Memory B cell (primary cell): Measurements from ENCODE around the gene CFDP1.
A peak's percentile ranks its signal among the peaks of the same experiment; 100 is the strongest.
"Not testable (repeated sequence)": the region's sequence is repeated elsewhere in the genome, so short reads cannot be mapped to it uniquely, and the experiment has no call there.

Experiments
- ATAC-seq: fragments of 150-1000 bp; cut with Tn5 transposase; 2 replicates; pipeline ENCODE4 v1.10.0; 2021; ENCODE audit warnings: low read depth, mild to moderate bottlenecking, moderate library complexity
- DNase-seq, 2 donors: peaks; one replicate each; pipeline ENCODE4 v3.0.0; 2022; ENCODE audit warnings: low spot score in 2 of 2
- H3K27ac Mint-ChIP-seq: one replicate; pipeline ENCODE4 v1.8.0; 2022; ENCODE audit warnings: mild to moderate bottlenecking, moderate library complexity, mixed read lengths
- H3K27me3 Mint-ChIP-seq: one replicate; pipeline ENCODE4 v1.8.0; 2022; ENCODE audit warnings: mixed read lengths
- H3K36me3 Mint-ChIP-seq: one replicate; pipeline ENCODE4 v1.8.0; 2022; ENCODE audit warnings: mild to moderate bottlenecking, mixed read lengths
- H3K4me1 Mint-ChIP-seq: one replicate; pipeline ENCODE4 v1.8.0; 2022; ENCODE audit warnings: mixed read lengths
- H3K4me3 Mint-ChIP-seq: one replicate; pipeline ENCODE4 v1.8.0; 2022; ENCODE audit warnings: mild to moderate bottlenecking, moderate library complexity, mixed read lengths
- H3K9me3 Mint-ChIP-seq: one replicate; pipeline ENCODE4 v1.8.0; 2022; ENCODE audit warnings: mixed read lengths

Gene CFDP1

GRCh38 chr16:75445298-75445697 lies 12.0 kb upstream of the CFDP1 start:
- no peaks in the 10 kb centered on the region for H3K27me3 Mint-ChIP-seq
- no peak for ATAC-seq
- no peak for DNase-seq
- no peaks in the 10 kb centered on the region for H3K4me1 Mint-ChIP-seq
- no peak overlapping the region for H3K4me3 Mint-ChIP-seq
- no peaks in the 10 kb centered on the region for H3K9me3 Mint-ChIP-seq
- H3K36me3 Mint-ChIP-seq, result peaks cover 13% of the 10 kb centered on the region
- no peak overlapping the region for H3K27ac Mint-ChIP-seq

- DNase-seq (no peak), ATAC-seq (no peak)
- no peak overlapping the region for H3K4me3 Mint-ChIP-seq
Observed at GRCh38 chr16:75443298-75443697, 10.0 kb upstream of the CFDP1 start.

GRCh38 chr16:75433732-75434413 lies 570 bp upstream of the CFDP1 start:
- ATAC-seq, result peak; percentile 61
- no peaks in the 10 kb centered on the region for H3K27me3 Mint-ChIP-seq
- H3K4me3 Mint-ChIP-seq, result peak overlapping the region; percentile 100
- H3K36me3 Mint-ChIP-seq, result no peaks in the 10 kb centered on the region
- peaks cover 2% of the 10 kb centered on the region for H3K9me3 Mint-ChIP-seq
- H3K27ac Mint-ChIP-seq, result peak overlapping the region; percentile 99
- peaks cover 14% of the 10 kb centered on the region for H3K4me1 Mint-ChIP-seq
- peak in 1 of 2 donors; percentile 65 for DNase-seq

More at GRCh38 chr16:75443298-75443697, 10.0 kb upstream of the CFDP1 start:
- H3K27ac Mint-ChIP-seq, result no peak overlapping the region
- H3K36me3 Mint-ChIP-seq, result peaks cover 6% of the 10 kb centered on the region
- H3K27me3 Mint-ChIP-seq, result no peaks in the 10 kb centered on the region
- no peaks in the 10 kb centered on the region for H3K9me3 Mint-ChIP-seq
- H3K4me1 Mint-ChIP-seq, result no peaks in the 10 kb centered on the region

GRCh38 chr16:75429621-75430403 lies 3.5 kb downstream of the CFDP1 start:
- ATAC-seq, result no peak
- no peaks in the 10 kb centered on the region for H3K27me3 Mint-ChIP-seq
- H3K27ac Mint-ChIP-seq, result no peak overlapping the region
- peaks cover 3% of the 10 kb centered on the region for H3K36me3 Mint-ChIP-seq
- no peaks in the 10 kb centered on the region for H3K9me3 Mint-ChIP-seq
- DNase-seq, result no peak
- no peak overlapping the region for H3K4me3 Mint-ChIP-seq
- peaks cover 16% of the 10 kb centered on the region for H3K4me1 Mint-ChIP-seq

DNA sequence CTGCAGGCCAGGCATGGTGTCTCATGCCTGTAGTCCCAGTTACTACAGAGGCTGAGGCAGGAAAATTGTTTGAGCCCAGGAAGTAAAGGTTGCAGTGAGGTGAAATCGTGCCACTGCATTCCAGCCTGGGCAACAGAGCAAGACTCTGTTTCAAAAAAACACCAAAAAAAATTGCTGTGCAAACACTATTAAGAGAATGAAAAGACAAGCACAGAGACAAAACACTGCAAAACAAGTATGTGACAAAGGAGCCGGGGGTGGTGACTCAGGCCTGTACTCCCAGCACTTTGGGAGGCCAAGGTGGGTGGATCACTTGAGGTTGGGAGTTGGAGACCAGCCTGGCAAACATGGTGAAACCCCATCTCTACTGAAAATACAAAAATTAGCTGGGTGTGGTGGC lies 6.8 kb downstream of the CFDP1 start:
- DNase-seq, H3K27me3 Mint-ChIP-seq, H3K4me3 Mint-ChIP-seq, H3K27ac Mint-ChIP-seq, H3K36me3 Mint-ChIP-seq, H3K4me1 Mint-ChIP-seq, ATAC-seq, H3K9me3 Mint-ChIP-seq: not testable (repeated sequence)

GRCh38 chr16:75424105-75424762 lies 9.1 kb downstream of the CFDP1 start:
- not testable (repeated sequence) for H3K4me3 Mint-ChIP-seq, H3K27me3 Mint-ChIP-seq, H3K36me3 Mint-ChIP-seq, H3K9me3 Mint-ChIP-seq, H3K27ac Mint-ChIP-seq, DNase-seq, ATAC-seq
- peaks cover 12% of the 10 kb centered on the region for H3K4me1 Mint-ChIP-seq

DNA sequence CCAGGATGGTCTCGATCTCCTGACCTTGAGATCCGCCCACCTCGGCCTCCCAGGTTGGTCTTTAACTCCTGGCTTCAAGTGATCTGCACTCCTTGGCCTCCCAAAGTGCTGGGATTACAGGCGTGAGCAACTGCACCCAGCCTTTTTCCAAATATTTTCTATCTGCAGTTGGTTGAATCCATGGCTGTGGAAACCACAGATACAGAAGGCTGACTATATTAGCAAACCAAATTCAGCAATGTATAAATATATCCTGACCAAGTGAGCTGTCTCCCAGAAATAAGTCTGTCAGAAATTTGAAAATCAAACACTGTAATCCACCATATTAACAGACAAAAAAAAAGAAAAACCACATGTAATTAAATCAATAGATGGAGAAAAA lies 9.6 kb downstream of the CFDP1 start:
- DNase-seq, result no peak
- H3K36me3 Mint-ChIP-seq, result peaks cover 3% of the 10 kb centered on the region
- no peak overlapping the region for H3K27ac Mint-ChIP-seq

DNA sequence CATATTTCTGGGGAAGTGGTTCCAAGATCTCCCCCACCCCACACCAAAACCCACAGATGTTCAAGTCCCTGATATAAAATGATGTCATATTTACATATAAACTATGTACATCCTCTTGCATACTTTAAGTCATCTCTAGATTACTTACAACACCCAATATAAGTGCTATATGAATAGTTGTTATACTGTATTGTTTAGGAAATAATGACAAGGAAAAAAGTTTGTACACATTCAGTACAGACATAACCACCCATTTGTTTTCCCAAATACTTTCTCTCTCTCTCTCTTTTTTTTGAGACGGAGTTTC lies 11.5 kb downstream of the CFDP1 start:
- no peaks in the 10 kb centered on the region for H3K36me3 Mint-ChIP-seq
- no peaks in the 10 kb centered on the region for H3K27me3 Mint-ChIP-seq
- no peak overlapping the region for H3K4me3 Mint-ChIP-seq
- no peak for DNase-seq
- H3K9me3 Mint-ChIP-seq, result no peaks in the 10 kb centered on the region
- H3K27ac Mint-ChIP-seq, result peak overlapping the region; percentile 56
- no peak for ATAC-seq
- H3K4me1 Mint-ChIP-seq, result peaks cover 10% of the 10 kb centered on the region

More for the DNA sequence above, 9.6 kb downstream of the CFDP1 start:
- no peak for ATAC-seq
- no peaks in the 10 kb centered on the region for H3K27me3 Mint-ChIP-seq
- H3K4me1 Mint-ChIP-seq, result peaks cover 12% of the 10 kb centered on the region
- H3K4me3 Mint-ChIP-seq, result no peak overlapping the region
- no peaks in the 10 kb centered on the region for H3K9me3 Mint-ChIP-seq

DNA sequence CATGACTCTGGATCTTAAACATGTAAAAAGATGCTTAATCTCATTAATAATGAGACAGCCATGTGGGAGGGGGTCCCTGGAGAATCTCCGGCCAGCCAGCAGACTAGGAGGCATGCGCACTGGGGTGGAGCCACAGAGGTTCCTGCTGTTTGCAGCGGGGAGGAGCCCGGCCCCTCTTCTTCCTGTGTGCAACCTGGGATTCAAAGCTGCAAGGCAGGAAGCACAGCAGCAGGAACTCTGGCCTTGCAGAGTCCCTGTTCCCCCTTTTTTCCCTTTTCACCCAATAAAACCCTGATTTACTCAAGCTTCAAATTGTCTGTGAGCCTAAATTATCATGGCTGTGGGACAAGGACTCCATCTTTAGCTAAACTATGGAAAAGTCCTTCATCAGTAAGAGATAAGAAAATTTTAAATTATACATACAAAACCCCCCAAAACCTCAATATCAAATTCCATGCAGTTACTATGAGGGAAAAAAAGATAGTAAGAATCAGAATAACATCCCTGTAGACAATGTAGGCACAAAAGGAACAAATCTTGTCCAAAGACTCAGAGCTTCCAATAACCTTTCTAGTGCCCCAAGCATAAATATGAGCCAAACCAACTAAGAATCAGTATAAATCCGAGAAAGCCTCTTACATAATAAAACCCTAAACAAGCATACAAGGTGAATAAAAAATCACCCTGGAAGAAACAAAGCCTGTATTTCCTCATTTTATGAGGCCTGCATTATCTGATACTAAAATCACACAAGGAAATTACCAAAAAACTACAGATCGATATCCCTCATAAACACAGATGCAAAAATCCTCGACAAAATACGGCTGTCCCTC lies 12.1 kb downstream of the CFDP1 start:
- ATAC-seq (no peak), DNase-seq (no peak)
- peak overlapping the region; percentile 56 for H3K27ac Mint-ChIP-seq

DNA sequence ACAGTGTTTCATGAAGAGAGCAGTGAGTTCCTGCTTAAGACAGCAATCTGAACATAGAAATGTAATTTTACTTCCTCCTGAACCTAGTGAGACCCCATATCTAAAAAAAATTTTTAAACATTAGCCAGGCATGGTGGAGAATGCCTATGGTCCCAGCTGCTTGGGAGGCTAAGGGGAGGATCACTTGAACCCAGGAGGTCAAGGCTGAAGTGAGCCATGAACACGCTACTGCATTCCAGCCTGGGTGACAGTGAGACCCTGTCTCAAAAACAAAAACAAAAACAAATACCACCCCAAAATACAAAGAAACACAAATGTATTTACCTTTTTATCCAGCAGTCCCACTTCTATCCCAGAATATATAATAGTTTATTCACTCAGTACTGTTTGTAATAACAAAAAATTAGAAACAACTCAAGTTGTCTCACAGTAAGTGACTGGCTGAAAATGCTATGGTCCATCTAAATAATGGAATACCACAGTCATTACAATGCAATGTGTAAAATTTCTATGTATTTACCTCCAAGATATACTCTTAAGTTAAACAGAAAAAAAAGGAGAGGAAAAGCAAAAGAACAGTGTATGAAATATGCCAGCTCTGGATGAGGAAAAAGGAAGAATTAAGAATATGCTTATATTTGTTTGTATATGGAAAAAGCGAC lies 16.3 kb downstream of the CFDP1 start:
- peaks cover 10% of the 10 kb centered on the region for H3K4me1 Mint-ChIP-seq
- H3K4me3 Mint-ChIP-seq, result no peak overlapping the region
- peaks cover 7% of the 10 kb centered on the region for H3K36me3 Mint-ChIP-seq
- H3K9me3 Mint-ChIP-seq, result no peaks in the 10 kb centered on the region
- ATAC-seq (no peak), DNase-seq (no peak)
- no peak overlapping the region for H3K27ac Mint-ChIP-seq
- no peaks in the 10 kb centered on the region for H3K27me3 Mint-ChIP-seq

More for the DNA sequence above, 12.1 kb downstream of the CFDP1 start:
- Mint-ChIP-seq H3K36me3 (no peaks in the 10 kb centered on the region), H3K4me1 (peaks cover 10% of the 10 kb centered on the region), H3K4me3 (no peak overlapping the region), H3K27me3 (no peaks in the 10 kb centered on the region), H3K9me3 (no peaks in the 10 kb centered on the region)

GRCh38 chr16:75415169-75415905 lies 18.0 kb downstream of the CFDP1 start:
- Mint-ChIP-seq H3K27me3 (no peaks in the 10 kb centered on the region), H3K27ac (no peak overlapping the region), H3K36me3 (peaks cover 9% of the 10 kb centered on the region), H3K4me1 (peaks cover 2% of the 10 kb centered on the region), H3K4me3 (no peak overlapping the region), H3K9me3 (no peaks in the 10 kb centered on the region)
- no peak for ATAC-seq
- DNase-seq, result no peak

DNA sequence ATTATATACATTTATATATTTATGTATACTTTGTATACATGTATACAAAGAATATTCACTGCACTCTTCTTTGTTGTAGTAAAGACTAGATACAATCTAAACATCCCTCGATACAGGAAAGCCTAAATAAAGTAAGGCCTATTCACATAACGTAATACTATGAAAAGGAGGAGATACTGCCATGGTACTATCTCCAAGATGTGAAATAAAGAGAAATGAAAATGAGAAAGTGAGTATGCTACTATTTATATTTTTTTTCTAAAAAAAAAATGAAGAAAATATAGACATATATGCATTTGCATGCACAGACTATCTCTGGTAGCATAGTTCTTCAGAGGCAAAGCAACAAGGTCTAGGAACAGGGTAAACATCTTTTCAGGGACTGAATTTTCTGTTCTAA lies 19.4 kb downstream of the CFDP1 start:
- H3K4me3 Mint-ChIP-seq, result no peak overlapping the region
- no peaks in the 10 kb centered on the region for H3K4me1 Mint-ChIP-seq
- H3K36me3 Mint-ChIP-seq, result peaks cover 13% of the 10 kb centered on the region
- no peaks in the 10 kb centered on the region for H3K9me3 Mint-ChIP-seq
- H3K27ac Mint-ChIP-seq, result no peak overlapping the region
- DNase-seq (no peak), ATAC-seq (no peak)
- no peaks in the 10 kb centered on the region for H3K27me3 Mint-ChIP-seq

DNA sequence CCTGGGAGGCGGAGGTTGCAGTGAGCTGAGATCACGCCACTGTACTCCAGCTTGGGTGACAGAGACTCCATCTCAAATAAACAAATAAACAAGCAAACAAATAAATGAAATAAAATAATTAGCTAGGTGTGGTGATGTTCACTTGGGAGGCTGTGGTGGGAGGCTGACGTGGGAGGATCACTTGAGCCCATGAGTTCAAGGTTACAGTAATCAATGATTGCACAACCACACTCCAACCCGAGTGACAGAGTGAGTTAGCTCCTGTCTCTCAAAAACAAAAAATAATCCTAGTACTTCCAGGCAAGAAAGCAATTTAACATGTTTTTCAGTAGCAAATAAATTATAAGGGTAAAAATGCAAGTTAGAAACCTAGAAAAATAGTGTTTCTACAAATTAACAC lies 26.4 kb downstream of the CFDP1 start:
- Mint-ChIP-seq H3K4me3 (no peak overlapping the region), H3K36me3 (peaks cover 14% of the 10 kb centered on the region), H3K9me3 (no peaks in the 10 kb centered on the region), H3K27ac (no peak overlapping the region), H3K27me3 (no peaks in the 10 kb centered on the region), H3K4me1 (no peaks in the 10 kb centered on the region)
- DNase-seq, result no peak
- ATAC-seq, result no peak
